AG04449 (cell line): ENCODE data around the gene CDX1.

Source experiments
- CTCF ChIA-PET: fragments of 350-600 bp; formaldehyde crosslinking; extraction: SDS; loops from one replicate; lab custom pipeline; 2021; ENCODE audit warnings: antibody characterized with exemption; lab: Yijun Ruan, JAX
- POLR2A ChIA-PET: fragments of 400-600, 350-600 bp; formaldehyde crosslinking; extraction: SDS; loops from one replicate; lab custom pipeline; 2020; ENCODE audit warnings: antibody characterized with exemption, inconsistent platforms; lab: Yijun Ruan, JAX
- DNase-seq: peaks from one replicate; pipeline ENCODE4 v3.0.0-alpha.2; 2010; ENCODE audit warnings: low read depth, low spot score
- H3K4me3 ChIP-seq: 2 replicates; pipeline ENCODE4 v1.5.1; 2011; ENCODE audit warnings: low read depth, mild to moderate bottlenecking, control low read depth, low read length
- TF ChIP-seq, protein P1 (sequence below): IDR thresholded peaks from one replicate; pipeline ENCODE4 v1.5.1; 2011; ENCODE audit warnings: mild to moderate bottlenecking, moderate library complexity, low read length, control low read depth, inconsistent platforms; ENCODE audit not compliant: insufficient read depth; ENCODE audit errors: missing control alignments

Gene CDX1

DNA sequence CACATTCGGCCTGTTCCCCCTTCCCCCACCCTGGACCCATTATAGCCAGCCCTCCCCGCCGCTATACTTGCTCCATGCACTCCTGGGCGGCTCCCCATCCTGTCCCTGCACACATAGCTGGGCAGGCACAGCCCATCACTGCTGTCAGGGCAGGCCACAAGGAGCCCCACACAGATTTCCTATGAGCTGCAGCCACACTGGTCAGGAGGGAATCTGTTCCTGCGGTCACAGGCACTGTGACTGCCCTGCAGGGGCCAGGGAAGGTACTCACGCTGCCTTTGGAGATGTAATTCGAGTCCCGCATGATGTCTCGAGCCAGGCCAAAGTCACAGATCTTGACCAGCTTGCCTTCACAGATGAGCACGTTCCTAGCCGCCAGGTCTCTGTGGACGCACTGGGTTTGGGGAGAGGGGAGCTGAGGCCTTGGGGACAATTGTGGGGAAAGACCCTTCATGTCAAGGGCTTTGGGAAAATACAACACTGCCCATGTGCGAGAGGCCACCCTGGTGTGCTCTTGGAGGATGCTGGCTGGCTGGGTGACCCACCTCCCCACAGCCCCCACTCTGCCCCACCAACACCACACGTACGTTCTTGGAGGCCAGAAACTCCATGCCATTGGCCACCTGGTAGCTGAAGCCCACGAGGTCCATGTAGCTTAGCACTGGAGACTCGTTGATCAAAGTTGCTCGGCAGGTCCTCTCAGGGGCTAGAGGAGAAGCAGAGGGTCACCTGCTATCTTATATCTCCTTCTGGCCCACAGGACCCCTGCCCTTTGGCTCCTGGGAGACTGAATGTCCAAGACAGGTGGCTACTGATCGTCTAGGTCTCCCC lies 45.7 kb upstream of the CDX1 start:
- ChIA-PET POLR2A (interaction anchor here (1.1 kb wide), 1 partner anchor 18 kb away, joined by 3 read pairs; no protein-coding TSS in a partner anchor), CTCF (interaction anchor here (1.0 to 1.4 kb wide), 2 partner anchors 10 to 119 kb away, joined by 3 to 4 read pairs; no protein-coding TSS in a partner anchor)
- no peak overlapping the region for H3K4me3 ChIP-seq

DNA sequence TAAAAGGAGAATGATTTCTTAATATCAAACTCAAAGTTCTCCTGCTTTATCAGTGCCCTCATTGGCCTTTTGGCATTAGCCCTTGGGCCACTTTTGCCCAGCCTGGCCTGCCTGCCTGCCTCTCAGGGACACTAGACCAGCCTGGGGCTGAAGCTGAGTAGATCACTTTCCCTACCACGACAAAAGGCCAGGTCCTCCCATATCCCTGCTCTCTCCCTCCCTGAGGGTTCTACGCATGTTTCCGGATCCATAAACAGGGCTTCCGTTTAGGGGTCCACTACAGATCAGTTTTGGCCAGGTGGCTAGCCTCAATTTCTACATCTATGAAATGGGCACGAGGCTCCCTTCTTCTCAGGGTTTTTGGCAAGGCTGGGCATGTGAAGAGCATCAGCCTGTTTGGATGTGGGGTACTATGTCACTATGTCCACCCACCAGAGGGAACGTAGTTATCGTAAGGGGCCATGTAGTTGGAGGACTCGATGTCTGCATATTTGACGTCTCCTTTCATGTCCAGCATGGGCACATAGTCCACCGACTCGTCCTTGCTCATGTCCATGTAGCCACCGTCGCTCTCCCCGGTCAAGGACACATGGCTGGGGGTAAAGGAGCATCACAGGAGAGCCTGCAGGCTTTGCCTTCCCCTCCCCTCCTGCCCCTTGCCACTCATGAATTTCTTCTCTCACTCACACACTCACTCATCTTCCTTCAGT lies 45.0 kb upstream of the CDX1 start:
- TF ChIP-seq, protein P1, sequence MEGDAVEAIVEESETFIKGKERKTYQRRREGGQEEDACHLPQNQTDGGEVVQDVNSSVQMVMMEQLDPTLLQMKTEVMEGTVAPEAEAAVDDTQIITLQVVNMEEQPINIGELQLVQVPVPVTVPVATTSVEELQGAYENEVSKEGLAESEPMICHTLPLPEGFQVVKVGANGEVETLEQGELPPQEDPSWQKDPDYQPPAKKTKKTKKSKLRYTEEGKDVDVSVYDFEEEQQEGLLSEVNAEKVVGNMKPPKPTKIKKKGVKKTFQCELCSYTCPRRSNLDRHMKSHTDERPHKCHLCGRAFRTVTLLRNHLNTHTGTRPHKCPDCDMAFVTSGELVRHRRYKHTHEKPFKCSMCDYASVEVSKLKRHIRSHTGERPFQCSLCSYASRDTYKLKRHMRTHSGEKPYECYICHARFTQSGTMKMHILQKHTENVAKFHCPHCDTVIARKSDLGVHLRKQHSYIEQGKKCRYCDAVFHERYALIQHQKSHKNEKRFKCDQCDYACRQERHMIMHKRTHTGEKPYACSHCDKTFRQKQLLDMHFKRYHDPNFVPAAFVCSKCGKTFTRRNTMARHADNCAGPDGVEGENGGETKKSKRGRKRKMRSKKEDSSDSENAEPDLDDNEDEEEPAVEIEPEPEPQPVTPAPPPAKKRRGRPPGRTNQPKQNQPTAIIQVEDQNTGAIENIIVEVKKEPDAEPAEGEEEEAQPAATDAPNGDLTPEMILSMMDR, result no peak
- DNase-seq, result no peak
- ChIA-PET CTCF (interaction anchor here (1.0 to 2.5 kb wide), 5 partner anchors 9 to 283 kb away, joined by 3 to 11 read pairs (median 6); no protein-coding TSS in a partner anchor), POLR2A (interaction anchor here (1.1 kb wide), 1 partner anchor 18 kb away, joined by 3 read pairs; no protein-coding TSS in a partner anchor)
- no peak overlapping the region for H3K4me3 ChIP-seq

More for the DNA sequence above, 45.7 kb upstream of the CDX1 start:
- TF ChIP-seq, protein P1, result no peak
- no peak for DNase-seq

- ChIA-PET CTCF (interaction anchor here (1.3 to 4.9 kb wide), 5 partner anchors 9 to 283 kb away, joined by 3 to 17 read pairs (median 6); no protein-coding TSS in a partner anchor), POLR2A (no interaction called here)
- DNase-seq, result no peak
- H3K4me3 ChIP-seq, result no peak overlapping the region
- TF ChIP-seq, protein P1, result peak; percentile 33
Observed at GRCh38 chr5:150122158-150122510, 44.4 kb upstream of the CDX1 start.

GRCh38 chr5:150122536-150123481 lies 43.8 kb upstream of the CDX1 start:
- DNase-seq, result no peak
- ChIA-PET CTCF (interaction anchor here (0.6 to 4.9 kb wide), 7 partner anchors 8 to 390 kb away, joined by 3 to 17 read pairs (median 6); no protein-coding TSS in a partner anchor), POLR2A (no interaction called here)

GRCh38 chr5:150123542-150123941 lies 43.0 kb upstream of the CDX1 start:
- no peak overlapping the region for H3K4me3 ChIP-seq
- CTCF ChIA-PET, result interaction anchor here (0.6 to 4.9 kb wide), 4 partner anchors 9 to 391 kb away, joined by 3 to 17 read pairs (median 7); no protein-coding TSS in a partner anchor
- no peak for DNase-seq
- TF ChIP-seq, protein P1, result no peak
- POLR2A ChIA-PET, result no interaction called here

More at GRCh38 chr5:150122536-150123481, 43.8 kb upstream of the CDX1 start:
- no peak overlapping the region for H3K4me3 ChIP-seq
- TF ChIP-seq, protein P1, result no peak
